Epithelial cell of proximal tubule (primary cell): ENCODE results near the gene IGBP1. TPM values are rescaled to one million over a fixed set of nuclear protein-coding genes. Genes with fewer than 3 reads are reported as not detected.
"Not testable (repeated sequence)": the region's sequence is repeated elsewhere in the genome, so short reads cannot be mapped to it uniquely, and the experiment has no call there.

Experiments
- DNase-seq: peaks from one replicate; pipeline ENCODE4 v3.0.0-alpha.2; 2011; ENCODE audit warnings: low read depth
- H3K4me3 ChIP-seq: 2 replicates; pipeline ENCODE4 v1.5.1; 2011; ENCODE audit warnings: low read depth, mild to moderate bottlenecking, low read length
- CTCF ChIP-seq: conservative IDR thresholded peaks from 2 replicates; pipeline ENCODE4 v1.5.1; 2012; ENCODE audit warnings: low read depth, mild to moderate bottlenecking, low read length
- total RNA-seq: library from RNA; depleted of rRNA; stranded (reverse); fragments of >200 nt; gene quantifications from 2 replicates; pipeline ENCODE4 v1.2.3, GENCODE V29; 2015

The IGBP1 gene
- total RNA-seq, 1 donor from 2014 or later: 62.2 TPM

GRCh38 chrX:70201732-70202131 is 68.5 kb downstream of the IGBP1 start:
- no peak overlapping the region for H3K4me3 ChIP-seq
- DNase-seq: no peak
- TF ChIP-seq CTCF: no peak

GRCh38 chrX:70208479-70208878 is 75.2 kb downstream of the IGBP1 start:
- no peak overlapping the region for H3K4me3 ChIP-seq
- TF ChIP-seq CTCF: no peak
- no peak for DNase-seq

GRCh38 chrX:70209570-70209969 is 76.3 kb downstream of the IGBP1 start:
- H3K4me3 ChIP-seq, DNase-seq: not testable (repeated sequence)

Other genes starting within 250 kb of the IGBP1 start
- not detected in 2 replicates for gene AWAT2, start 83.5 kb upstream of the IGBP1 start, total RNA-seq
- not detected in 2 replicates for gene OTUD6A, start 71.0 kb upstream of the IGBP1 start, total RNA-seq
- not detected in 2 replicates for gene DGAT2L6, start 44.0 kb downstream of the IGBP1 start, total RNA-seq
- gene AWAT1, start 101.2 kb downstream of the IGBP1 start, total RNA-seq: not detected in 2 replicates
- not detected in 2 replicates for gene P2RY4, start 126.8 kb downstream of the IGBP1 start, total RNA-seq
- gene ARR3, start 134.9 kb downstream of the IGBP1 start, total RNA-seq: not detected in 2 replicates
- not detected in 2 replicates for gene RAB41, start 148.7 kb downstream of the IGBP1 start, total RNA-seq
- 63.0 and 70.0 TPM in 2 replicates for gene PDZD11, start 156.5 kb downstream of the IGBP1 start, total RNA-seq
- 26.8 and 28.6 TPM in 2 replicates for gene KIF4A, start 156.7 kb downstream of the IGBP1 start, total RNA-seq